Mammary epithelial cell (primary cell): Measurements from ENCODE around the gene LIMK1.

Experiments used
- EZH2 ChIP-seq: IDR thresholded peaks from 2 replicates; pipeline ENCODE4 v1.6.1; 2012; ENCODE audit warnings: low read length, inconsistent platforms, borderline replicate concordance
- TF ChIP-seq, protein P1 (sequence below), 2 donors: IDR thresholded peaks in 1 of 2; conservative IDR thresholded peaks in 1 of 2; 2 replicates each; pipeline ENCODE4 v1.5.1; 2011 to 2012; ENCODE audit warnings: inconsistent platforms in 2 of 2, low read length in 2 of 2, mild to moderate bottlenecking in 2 of 2, control low read depth in 1 of 2, low read depth in 1 of 2; ENCODE audit not compliant: insufficient read depth in 1 of 2; ENCODE audit errors: extremely low read depth in 1 of 2

DNA sequence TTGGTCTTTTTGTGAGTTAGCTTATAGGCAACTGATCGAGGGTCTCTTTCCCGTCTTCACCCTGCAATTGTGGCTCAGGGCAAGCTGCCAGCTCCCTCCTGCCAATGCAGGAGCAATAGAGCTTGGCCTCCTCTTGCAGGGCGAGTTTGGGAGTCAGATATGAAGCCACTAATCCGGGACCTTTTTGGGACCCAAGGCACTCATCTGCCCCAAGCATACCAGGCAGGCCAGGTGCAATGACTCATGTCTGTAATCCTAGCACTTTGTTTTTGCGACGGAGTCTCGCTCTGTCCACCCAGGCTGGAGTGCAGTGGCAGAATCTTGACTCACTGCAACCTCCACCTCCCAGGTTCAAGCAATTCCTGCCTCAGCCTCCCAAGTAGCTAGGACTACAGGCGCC is 21.1 kb downstream of the LIMK1 start:
- TF ChIP-seq, protein P1, sequence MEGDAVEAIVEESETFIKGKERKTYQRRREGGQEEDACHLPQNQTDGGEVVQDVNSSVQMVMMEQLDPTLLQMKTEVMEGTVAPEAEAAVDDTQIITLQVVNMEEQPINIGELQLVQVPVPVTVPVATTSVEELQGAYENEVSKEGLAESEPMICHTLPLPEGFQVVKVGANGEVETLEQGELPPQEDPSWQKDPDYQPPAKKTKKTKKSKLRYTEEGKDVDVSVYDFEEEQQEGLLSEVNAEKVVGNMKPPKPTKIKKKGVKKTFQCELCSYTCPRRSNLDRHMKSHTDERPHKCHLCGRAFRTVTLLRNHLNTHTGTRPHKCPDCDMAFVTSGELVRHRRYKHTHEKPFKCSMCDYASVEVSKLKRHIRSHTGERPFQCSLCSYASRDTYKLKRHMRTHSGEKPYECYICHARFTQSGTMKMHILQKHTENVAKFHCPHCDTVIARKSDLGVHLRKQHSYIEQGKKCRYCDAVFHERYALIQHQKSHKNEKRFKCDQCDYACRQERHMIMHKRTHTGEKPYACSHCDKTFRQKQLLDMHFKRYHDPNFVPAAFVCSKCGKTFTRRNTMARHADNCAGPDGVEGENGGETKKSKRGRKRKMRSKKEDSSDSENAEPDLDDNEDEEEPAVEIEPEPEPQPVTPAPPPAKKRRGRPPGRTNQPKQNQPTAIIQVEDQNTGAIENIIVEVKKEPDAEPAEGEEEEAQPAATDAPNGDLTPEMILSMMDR (conservative IDR thresholded peaks at IDR 0.05 in 1 of 2, IDR thresholded peaks at IDR 0.05 in 1 of 2; ENCODE audit: extremely low read depth in 1 of 2, insufficient read depth in 1 of 2, low read depth in 1 of 2, low read length in 2 of 2): no peak
- no peak for TF ChIP-seq EZH2
